OCI-LY3 (cell line): ENCODE data around the gene SHQ1.
A peak's percentile ranks its signal among the peaks of the same experiment; 100 is the strongest.

Experiments
- H2AFZ ChIP-seq: fragments of 200-600, 300-600 bp; shearing (Covaris generic); 2 replicates; pipeline ENCODE4 v1.6.0; 2014; ENCODE audit warnings: antibody characterized with exemption, low read depth, low read length
- H3K27ac ChIP-seq: fragments of 200-600, 300-600 bp; sonication (generic); 2 replicates; pipeline ENCODE4 v1.5.1; 2014; ENCODE audit warnings: mild to moderate bottlenecking, low read length, moderate library complexity, mixed read lengths
- H3K27me3 ChIP-seq: fragments of 200-600, 300-600 bp; sonication (generic); 2 replicates; pipeline ENCODE4 v1.6.1; 2014; ENCODE audit warnings: low read depth, low read length, mixed read lengths
- H3K36me3 ChIP-seq: fragments of 200-600, 300-600 bp; sonication (generic); replicated peaks from 2 replicates; pipeline ENCODE3; 2014; ENCODE audit warnings: low read depth, low read length, mixed read lengths
- H3K4me1 ChIP-seq: fragments of 300-600, 200-600 bp; sonication (generic); 2 replicates; pipeline ENCODE4 v1.6.1; 2014; ENCODE audit warnings: low read length, mixed read lengths
- H3K4me2 ChIP-seq: fragments of 200-600, 300-600 bp; sonication (generic); 2 replicates; pipeline ENCODE4 v1.6.1; 2014; ENCODE audit warnings: low read length, mixed read lengths
- H3K4me3 ChIP-seq: fragments of 300-600, 200-600 bp; sonication (generic); 2 replicates; pipeline ENCODE4 v1.5.1; 2014; ENCODE audit warnings: antibody characterized with exemption, mild to moderate bottlenecking, low read length, moderate library complexity
- H3K79me2 ChIP-seq: fragments of 300-600, 200-600 bp; shearing (Covaris generic); 2 replicates; pipeline ENCODE4 v1.6.1; 2014; ENCODE audit warnings: mild to moderate bottlenecking, low read length, mixed read lengths
- H3K9ac ChIP-seq: fragments of 300-600, 200-600 bp; shearing (Covaris generic); 2 replicates; pipeline ENCODE4 v1.6.0; 2014; ENCODE audit warnings: mild to moderate bottlenecking, low read length, moderate library complexity
- H3K9me3 ChIP-seq: fragments of 200-600, 300-600 bp; shearing (Covaris generic); 2 replicates; pipeline ENCODE4 v1.6.1; 2014; ENCODE audit warnings: low read length, mixed read lengths; ENCODE audit not compliant: insufficient read depth
- H4K20me1 ChIP-seq: fragments of 200-600, 300-600 bp; sonication (generic); 2 replicates; pipeline ENCODE4 v1.6.1; 2016; ENCODE audit warnings: low read length, mixed read lengths; ENCODE audit not compliant: insufficient read depth
- EZH2phosphoT487 ChIP-seq: fragments of 200-600 bp; shearing (Covaris generic); IDR thresholded peaks from 2 replicates; pipeline ENCODE4 v1.6.1; 2018; ENCODE audit warnings: antibody characterized with exemption, mixed run types, low read depth
- TF ChIP-seq, protein P1 (sequence below): fragments of 200-600, 300-600 bp; sonication (generic); IDR thresholded peaks from 2 replicates; pipeline ENCODE4 v1.5.1; 2014; ENCODE audit warnings: antibody characterized with exemption, low read length, low read depth

SHQ1 gene

GRCh38 chr3:72860053-72860452 lies 11.8 kb upstream of the SHQ1 start:
- H3K79me2 ChIP-seq = no peaks in the 10 kb centered on the region
- H4K20me1 ChIP-seq = no peaks in the 10 kb centered on the region
- H2AFZ ChIP-seq = no peak overlapping the region
- no peak for TF ChIP-seq EZH2phosphoT487
- TF ChIP-seq, protein P1, sequence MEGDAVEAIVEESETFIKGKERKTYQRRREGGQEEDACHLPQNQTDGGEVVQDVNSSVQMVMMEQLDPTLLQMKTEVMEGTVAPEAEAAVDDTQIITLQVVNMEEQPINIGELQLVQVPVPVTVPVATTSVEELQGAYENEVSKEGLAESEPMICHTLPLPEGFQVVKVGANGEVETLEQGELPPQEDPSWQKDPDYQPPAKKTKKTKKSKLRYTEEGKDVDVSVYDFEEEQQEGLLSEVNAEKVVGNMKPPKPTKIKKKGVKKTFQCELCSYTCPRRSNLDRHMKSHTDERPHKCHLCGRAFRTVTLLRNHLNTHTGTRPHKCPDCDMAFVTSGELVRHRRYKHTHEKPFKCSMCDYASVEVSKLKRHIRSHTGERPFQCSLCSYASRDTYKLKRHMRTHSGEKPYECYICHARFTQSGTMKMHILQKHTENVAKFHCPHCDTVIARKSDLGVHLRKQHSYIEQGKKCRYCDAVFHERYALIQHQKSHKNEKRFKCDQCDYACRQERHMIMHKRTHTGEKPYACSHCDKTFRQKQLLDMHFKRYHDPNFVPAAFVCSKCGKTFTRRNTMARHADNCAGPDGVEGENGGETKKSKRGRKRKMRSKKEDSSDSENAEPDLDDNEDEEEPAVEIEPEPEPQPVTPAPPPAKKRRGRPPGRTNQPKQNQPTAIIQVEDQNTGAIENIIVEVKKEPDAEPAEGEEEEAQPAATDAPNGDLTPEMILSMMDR = no peak
- H3K27ac ChIP-seq = no peak overlapping the region
- no peak overlapping the region for H3K9ac ChIP-seq
- no peaks in the 10 kb centered on the region for H3K4me1 ChIP-seq
- peaks cover 21% of the 10 kb centered on the region for H3K27me3 ChIP-seq
- H3K36me3 ChIP-seq = no peaks in the 10 kb centered on the region
- H3K9me3 ChIP-seq = no peaks in the 10 kb centered on the region
- H3K4me2 ChIP-seq = no peak overlapping the region
- H3K4me3 ChIP-seq = no peak overlapping the region

- H3K9me3 ChIP-seq = no peaks in the 10 kb centered on the region
- peaks cover 40% of the 10 kb centered on the region for H3K27me3 ChIP-seq
- H3K27ac ChIP-seq = no peak overlapping the region
- peaks cover 13% of the 10 kb centered on the region for H3K4me1 ChIP-seq
- H3K79me2 ChIP-seq = no peaks in the 10 kb centered on the region
- H2AFZ ChIP-seq = no peak overlapping the region
- H3K4me2 ChIP-seq = no peak overlapping the region
- TF ChIP-seq EZH2phosphoT487 = no peak
- TF ChIP-seq, protein P1 = no peak
- no peaks in the 10 kb centered on the region for H4K20me1 ChIP-seq
- H3K4me3 ChIP-seq = no peak overlapping the region
- H3K36me3 ChIP-seq = no peaks in the 10 kb centered on the region
- no peak overlapping the region for H3K9ac ChIP-seq
These were observed 6.8 kb upstream of the SHQ1 start for GRCh38 chr3:72855001-72855400.

DNA sequence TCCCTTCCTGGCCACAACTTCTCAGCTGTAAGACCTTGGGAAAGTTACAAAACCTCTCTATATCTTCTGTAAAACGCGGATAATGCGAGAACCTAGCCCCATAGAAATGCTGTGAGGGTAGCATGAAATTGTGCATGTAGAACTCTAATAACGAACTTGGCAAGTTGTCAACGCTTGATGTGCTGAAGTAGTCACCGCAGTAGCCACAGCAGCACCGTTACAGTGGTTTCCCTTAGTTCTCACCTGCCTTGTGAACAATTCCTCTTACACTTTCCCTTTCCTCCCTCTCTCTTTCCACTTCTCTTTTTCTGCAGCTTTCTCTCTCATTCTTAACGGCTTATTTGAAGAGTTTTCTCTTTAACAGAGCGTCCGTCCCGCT lies 447 bp upstream of the SHQ1 start:
- peak overlapping the region; percentile 41; the same call in 1 of the 2 replicates for H3K9ac ChIP-seq
- peaks cover 25% of the 10 kb centered on the region for H3K27me3 ChIP-seq
- peak overlapping the region; percentile 88 for H3K4me3 ChIP-seq
- H3K4me2 ChIP-seq = peak overlapping the region; percentile 100
- peaks cover 16% of the 10 kb centered on the region for H4K20me1 ChIP-seq
- H3K36me3 ChIP-seq = peaks cover 3% of the 10 kb centered on the region
- H3K79me2 ChIP-seq = peaks cover 28% of the 10 kb centered on the region
- H3K4me1 ChIP-seq = peaks cover 59% of the 10 kb centered on the region
- H3K9me3 ChIP-seq = no peaks in the 10 kb centered on the region
- no peak for TF ChIP-seq EZH2phosphoT487
- TF ChIP-seq, protein P1 = no peak
- H3K27ac ChIP-seq = peak overlapping the region; percentile 21; the same call in 1 of the 2 replicates
- H2AFZ ChIP-seq = no peak overlapping the region; the same call in 1 of the 2 replicates

GRCh38 chr3:72847282-72847681 lies 963 bp downstream of the SHQ1 start:
- peak overlapping the region; percentile 88 for H3K4me3 ChIP-seq
- H4K20me1 ChIP-seq = peaks cover 16% of the 10 kb centered on the region
- TF ChIP-seq EZH2phosphoT487 = no peak
- TF ChIP-seq, protein P1 = no peak
- H3K9ac ChIP-seq = peak overlapping the region; percentile 69
- no peaks in the 10 kb centered on the region for H3K9me3 ChIP-seq
- peaks cover 3% of the 10 kb centered on the region for H3K36me3 ChIP-seq
- no peak overlapping the region for H3K27ac ChIP-seq
- H3K79me2 ChIP-seq = peaks cover 28% of the 10 kb centered on the region
- peak overlapping the region; percentile 88; the same call in 1 of the 2 replicates for H2AFZ ChIP-seq
- peak overlapping the region; percentile 100 for H3K4me2 ChIP-seq
- peaks cover 24% of the 10 kb centered on the region for H3K27me3 ChIP-seq
- H3K4me1 ChIP-seq = peaks cover 53% of the 10 kb centered on the region
